Uterus (tissue), 2 donors: ENCODE measurements around the gene BCORL1.

Experiments used
- POLR2A ChIP-seq, 2 donors: fragments of 450-650 bp; IDR thresholded peaks; one replicate each; pipeline ENCODE4 v1.6.1; 2016; ENCODE audit warnings: antibody characterized with exemption in 2 of 2, mild to moderate bottlenecking in 1 of 2, moderate library complexity in 1 of 2
- TF ChIP-seq, protein P1 (sequence below), 4 experiments: fragments of 200-600 bp in 2 of 4; fragments of 450-650 bp in 2 of 4; sonication (generic) in 2 of 4; IDR thresholded peaks; one replicate each; pipeline ENCODE4 v1.5.1; 2016 to 2019; ENCODE audit warnings: antibody characterized with exemption in 4 of 4, mild to moderate bottlenecking in 2 of 4, moderate library complexity in 1 of 4

DNA sequence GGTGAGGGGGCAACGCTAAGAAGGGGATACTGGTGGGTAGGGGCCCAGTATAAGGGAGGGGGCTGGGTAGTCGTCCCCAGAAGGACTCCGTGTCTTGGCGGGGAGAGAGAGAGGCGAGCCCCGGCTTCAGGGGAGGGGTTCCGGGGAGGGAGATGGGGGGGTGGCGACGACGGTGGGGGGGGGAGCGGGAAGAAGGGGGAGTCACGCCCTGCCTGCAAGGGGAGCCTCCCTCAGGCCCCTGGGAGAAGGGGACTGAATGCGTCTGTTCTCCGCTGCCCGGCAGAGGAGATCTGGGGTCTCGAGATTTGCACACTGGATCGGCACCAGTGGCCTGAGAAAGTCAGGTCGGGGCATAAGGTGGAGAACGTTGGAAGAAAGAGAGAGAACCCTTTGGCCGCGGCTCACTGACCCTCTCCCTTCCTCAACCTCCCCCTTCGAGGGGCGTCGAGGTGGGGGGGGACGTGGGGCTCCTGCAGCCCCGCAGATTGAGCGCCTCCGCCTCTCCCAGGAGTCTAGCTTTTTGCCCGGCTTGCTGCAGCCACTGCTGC is 609 bp upstream of the BCORL1 start:
- TF ChIP-seq, protein P1, sequence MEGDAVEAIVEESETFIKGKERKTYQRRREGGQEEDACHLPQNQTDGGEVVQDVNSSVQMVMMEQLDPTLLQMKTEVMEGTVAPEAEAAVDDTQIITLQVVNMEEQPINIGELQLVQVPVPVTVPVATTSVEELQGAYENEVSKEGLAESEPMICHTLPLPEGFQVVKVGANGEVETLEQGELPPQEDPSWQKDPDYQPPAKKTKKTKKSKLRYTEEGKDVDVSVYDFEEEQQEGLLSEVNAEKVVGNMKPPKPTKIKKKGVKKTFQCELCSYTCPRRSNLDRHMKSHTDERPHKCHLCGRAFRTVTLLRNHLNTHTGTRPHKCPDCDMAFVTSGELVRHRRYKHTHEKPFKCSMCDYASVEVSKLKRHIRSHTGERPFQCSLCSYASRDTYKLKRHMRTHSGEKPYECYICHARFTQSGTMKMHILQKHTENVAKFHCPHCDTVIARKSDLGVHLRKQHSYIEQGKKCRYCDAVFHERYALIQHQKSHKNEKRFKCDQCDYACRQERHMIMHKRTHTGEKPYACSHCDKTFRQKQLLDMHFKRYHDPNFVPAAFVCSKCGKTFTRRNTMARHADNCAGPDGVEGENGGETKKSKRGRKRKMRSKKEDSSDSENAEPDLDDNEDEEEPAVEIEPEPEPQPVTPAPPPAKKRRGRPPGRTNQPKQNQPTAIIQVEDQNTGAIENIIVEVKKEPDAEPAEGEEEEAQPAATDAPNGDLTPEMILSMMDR (IDR thresholded peaks at IDR 0.05): no peak
- no peak for TF ChIP-seq POLR2A (IDR thresholded peaks at IDR 0.05)
